SK-N-SH treated with all-trans-retinoic acid at 6 μM for 48 hours (cell line): ENCODE data around the gene PHKA2.

Experiments
- ATAC-seq: fragments of 200-7000 bp; cut with Tn5 transposase; 3 replicates; pipeline ENCODE4 v1.9.1; 2020; ENCODE audit warnings: mild to moderate bottlenecking, moderate library complexity
- ARNTL ChIP-seq: fragments of 450-650 bp; formaldehyde crosslinking; IDR thresholded peaks from 2 replicates; pipeline ENCODE4 v1.5.0; 2020; ENCODE audit warnings: low read depth, mild to moderate bottlenecking, moderate library complexity, borderline replicate concordance
- BACH2 ChIP-seq: fragments of 250-450 bp; sonication (Bioruptor Pico); IDR thresholded peaks from 2 replicates; pipeline ENCODE4 v1.9.0; 2021; ENCODE audit warnings: mild to moderate bottlenecking, borderline replicate concordance
- CREB5 ChIP-seq: fragments of 250-450 bp; sonication (Bioruptor Pico); IDR thresholded peaks from 2 replicates; pipeline ENCODE4 v1.5.1; 2020; ENCODE audit warnings: low read depth, mild to moderate bottlenecking, moderate library complexity
- CSDC2 ChIP-seq: fragments of 250-450 bp; sonication (Bioruptor Pico); IDR thresholded peaks from 2 replicates; pipeline ENCODE4 v1.5.0; 2020; ENCODE audit warnings: mild to moderate bottlenecking, moderate library complexity
- ESRRG ChIP-seq: fragments of 250-450 bp; sonication (Bioruptor Pico); IDR thresholded peaks from 2 replicates; pipeline ENCODE4 v1.6.1; 2021; ENCODE audit warnings: mild to moderate bottlenecking
- GLIS3 ChIP-seq: fragments of 250-450 bp; sonication (Bioruptor Pico); IDR thresholded peaks from 2 replicates; pipeline ENCODE4 v1.5.0; 2020; ENCODE audit warnings: mild to moderate bottlenecking, moderate library complexity
- ISL1 ChIP-seq: fragments of 250-450 bp; sonication (Bioruptor Pico); IDR thresholded peaks from 2 replicates; pipeline ENCODE4 v2.1.2; 2022; ENCODE audit warnings: mild to moderate bottlenecking, moderate library complexity
- OSR1 ChIP-seq: fragments of 250-450 bp; sonication (Bioruptor Pico); IDR thresholded peaks from 2 replicates; pipeline ENCODE4 v1.8.0; 2022; ENCODE audit warnings: moderate library complexity, mild to moderate bottlenecking, inconsistent platforms
- PPARA ChIP-seq: fragments of 250-450 bp; sonication (Bioruptor Pico); IDR thresholded peaks from 2 replicates; pipeline ENCODE4 v1.5.0; 2020; ENCODE audit warnings: mild to moderate bottlenecking, borderline replicate concordance
- RARB ChIP-seq: fragments of 250-450 bp; sonication (Bioruptor Pico); IDR thresholded peaks from 2 replicates; pipeline ENCODE4 v1.8.0; 2021; ENCODE audit warnings: mild to moderate bottlenecking, moderate library complexity
- SNAI2 ChIP-seq: fragments of 250-450 bp; sonication (Bioruptor Pico); IDR thresholded peaks from 2 replicates; pipeline ENCODE4 v1.5.0; 2020; ENCODE audit warnings: mild to moderate bottlenecking, moderate library complexity
- TCF4 ChIP-seq: fragments of 250-450 bp; sonication (Bioruptor Pico); IDR thresholded peaks from 2 replicates; pipeline ENCODE4 v1.8.0; 2021; ENCODE audit warnings: mild to moderate bottlenecking, moderate library complexity, borderline replicate concordance
- TOX ChIP-seq: fragments of 250-450 bp; sonication (Bioruptor Pico); IDR thresholded peaks from 2 replicates; pipeline ENCODE4 v1.8.0; 2021; ENCODE audit warnings: mild to moderate bottlenecking, moderate library complexity, borderline replicate concordance
- TSHZ2 ChIP-seq: fragments of 250-450 bp; sonication (Bioruptor Pico); IDR thresholded peaks from 2 replicates; pipeline ENCODE4 v1.5.0; 2020; ENCODE audit warnings: mild to moderate bottlenecking, moderate library complexity
- ZC3H10 ChIP-seq: fragments of 250-450 bp; sonication (Bioruptor Pico); IDR thresholded peaks from 2 replicates; pipeline ENCODE4 v1.5.1; 2021; ENCODE audit warnings: mild to moderate bottlenecking, moderate library complexity
- ZFP3 ChIP-seq: fragments of 250-450 bp; sonication (Bioruptor Pico); IDR thresholded peaks from 2 replicates; pipeline ENCODE4 v1.5.0; 2020; ENCODE audit warnings: mild to moderate bottlenecking, moderate library complexity
- ZFP30 ChIP-seq: fragments of 450-650 bp; formaldehyde crosslinking; IDR thresholded peaks from 2 replicates; pipeline ENCODE4 v1.5.0; 2022; ENCODE audit warnings: mild to moderate bottlenecking, moderate library complexity
- ZNF565 ChIP-seq: fragments of 450-650 bp; formaldehyde crosslinking; conservative IDR thresholded peaks from 2 replicates; pipeline ENCODE4 v1.5.0; 2020; ENCODE audit warnings: low read depth, mild to moderate bottlenecking, moderate library complexity
- ZNF70 ChIP-seq: fragments of 450-650 bp; formaldehyde crosslinking; IDR thresholded peaks from 2 replicates; pipeline ENCODE4 v1.5.0; 2020; ENCODE audit warnings: mild to moderate bottlenecking, moderate library complexity
- ZNF8 ChIP-seq: fragments of 450-650 bp; formaldehyde crosslinking; IDR thresholded peaks from 2 replicates; pipeline ENCODE4 v1.5.0; 2020; ENCODE audit warnings: mild to moderate bottlenecking, moderate library complexity
- TF ChIP-seq, protein P1 (sequence below): fragments of 250-450 bp; sonication (Bioruptor Pico); IDR thresholded peaks from 2 replicates; pipeline ENCODE4 v1.8.0; 2021; ENCODE audit warnings: low read depth, mild to moderate bottlenecking, moderate library complexity, borderline replicate concordance
- TF ChIP-seq, protein P2 (sequence below): fragments of 250-450 bp; sonication (Bioruptor Pico); IDR thresholded peaks from 2 replicates; pipeline ENCODE4 v1.8.0; 2020; ENCODE audit warnings: mild to moderate bottlenecking, moderate library complexity, borderline replicate concordance

The PHKA2 gene

GRCh38 chrX:18927558-18927957 is 56.4 kb downstream of the PHKA2 start:
- TF ChIP-seq TCF4 (no peak), GLIS3 (CRISPR knock-in tag) (no peak), TSHZ2 (CRISPR knock-in tag) (no peak), CREB5 (CRISPR knock-in tag) (no peak), CSDC2 (CRISPR knock-in tag) (no peak), RARB (CRISPR knock-in tag) (no peak), ZNF70 (CRISPR knock-in tag) (no peak), ZC3H10 (no peak), ISL1 (CRISPR knock-in tag) (no peak), ZNF565 (no peak), OSR1 (CRISPR knock-in tag) (no peak), ZFP30 (CRISPR knock-in tag) (no peak), ZFP3 (CRISPR knock-in tag) (no peak), BACH2 (CRISPR knock-in tag) (no peak)
- TF ChIP-seq, protein P1, sequence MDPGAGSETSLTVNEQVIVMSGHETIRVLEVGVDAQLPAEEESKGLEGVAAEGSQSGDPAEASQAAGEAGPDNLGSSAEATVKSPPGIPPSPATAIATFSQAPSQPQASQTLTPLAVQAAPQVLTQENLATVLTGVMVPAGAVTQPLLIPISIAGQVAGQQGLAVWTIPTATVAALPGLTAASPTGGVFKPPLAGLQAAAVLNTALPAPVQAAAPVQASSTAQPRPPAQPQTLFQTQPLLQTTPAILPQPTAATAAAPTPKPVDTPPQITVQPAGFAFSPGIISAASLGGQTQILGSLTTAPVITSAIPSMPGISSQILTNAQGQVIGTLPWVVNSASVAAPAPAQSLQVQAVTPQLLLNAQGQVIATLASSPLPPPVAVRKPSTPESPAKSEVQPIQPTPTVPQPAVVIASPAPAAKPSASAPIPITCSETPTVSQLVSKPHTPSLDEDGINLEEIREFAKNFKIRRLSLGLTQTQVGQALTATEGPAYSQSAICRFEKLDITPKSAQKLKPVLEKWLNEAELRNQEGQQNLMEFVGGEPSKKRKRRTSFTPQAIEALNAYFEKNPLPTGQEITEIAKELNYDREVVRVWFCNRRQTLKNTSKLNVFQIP (CRISPR knock-in tag), result no peak
- TF ChIP-seq, protein P2, sequence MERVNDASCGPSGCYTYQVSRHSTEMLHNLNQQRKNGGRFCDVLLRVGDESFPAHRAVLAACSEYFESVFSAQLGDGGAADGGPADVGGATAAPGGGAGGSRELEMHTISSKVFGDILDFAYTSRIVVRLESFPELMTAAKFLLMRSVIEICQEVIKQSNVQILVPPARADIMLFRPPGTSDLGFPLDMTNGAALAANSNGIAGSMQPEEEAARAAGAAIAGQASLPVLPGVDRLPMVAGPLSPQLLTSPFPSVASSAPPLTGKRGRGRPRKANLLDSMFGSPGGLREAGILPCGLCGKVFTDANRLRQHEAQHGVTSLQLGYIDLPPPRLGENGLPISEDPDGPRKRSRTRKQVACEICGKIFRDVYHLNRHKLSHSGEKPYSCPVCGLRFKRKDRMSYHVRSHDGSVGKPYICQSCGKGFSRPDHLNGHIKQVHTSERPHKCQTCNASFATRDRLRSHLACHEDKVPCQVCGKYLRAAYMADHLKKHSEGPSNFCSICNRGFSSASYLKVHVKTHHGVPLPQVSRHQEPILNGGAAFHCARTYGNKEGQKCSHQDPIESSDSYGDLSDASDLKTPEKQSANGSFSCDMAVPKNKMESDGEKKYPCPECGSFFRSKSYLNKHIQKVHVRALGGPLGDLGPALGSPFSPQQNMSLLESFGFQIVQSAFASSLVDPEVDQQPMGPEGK (CRISPR knock-in tag), result no peak
- ATAC-seq, result no peak

DNA sequence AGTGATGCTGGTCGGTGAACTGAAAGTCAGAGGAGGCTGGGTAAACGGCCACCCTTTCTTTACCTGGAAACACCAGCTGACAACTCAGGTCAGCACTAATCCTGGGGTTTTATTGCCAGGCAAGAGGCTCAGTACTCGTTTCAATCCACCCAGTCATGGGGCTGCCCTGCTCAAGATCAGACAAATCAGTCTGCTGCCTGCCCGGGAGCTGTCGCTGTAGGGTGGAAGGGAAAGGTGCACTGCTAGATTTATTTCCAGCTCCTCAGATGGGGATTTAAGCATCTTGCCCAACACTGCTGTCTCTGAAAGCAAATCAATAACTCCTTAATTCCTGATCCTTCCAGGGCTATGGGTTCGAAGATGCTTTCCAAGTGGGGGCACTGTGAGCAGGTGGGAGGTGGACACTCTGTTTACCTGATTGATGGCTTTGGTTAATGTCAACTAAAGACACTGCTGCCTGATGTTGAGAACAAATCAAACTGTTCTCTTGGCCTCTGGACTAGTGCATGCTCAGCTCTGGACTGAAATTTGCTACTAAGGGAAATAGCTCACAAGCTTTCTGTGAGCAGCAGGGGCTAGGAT is 59.3 kb downstream of the PHKA2 start:
- TF ChIP-seq ZNF8, result no peak
- no peak for TF ChIP-seq PPARA (CRISPR knock-in tag)
- no peak for TF ChIP-seq RARB (CRISPR knock-in tag)
- no peak for TF ChIP-seq CSDC2 (CRISPR knock-in tag)
- TF ChIP-seq TSHZ2 (CRISPR knock-in tag), result no peak
- TF ChIP-seq, protein P1 (CRISPR knock-in tag), result no peak
- TF ChIP-seq BACH2 (CRISPR knock-in tag), result no peak
- TF ChIP-seq SNAI2, result no peak
- TF ChIP-seq ESRRG (CRISPR knock-in tag), result no peak
- no peak for TF ChIP-seq ZNF70 (CRISPR knock-in tag)
- TF ChIP-seq ZNF565, result no peak
- no peak for TF ChIP-seq ZC3H10
- no peak for TF ChIP-seq OSR1 (CRISPR knock-in tag)
- no peak for TF ChIP-seq ARNTL
- no peak for TF ChIP-seq ZFP30 (CRISPR knock-in tag)
- no peak for TF ChIP-seq TOX (CRISPR knock-in tag)

More for the DNA sequence above, 59.3 kb downstream of the PHKA2 start:
- ATAC-seq, result no peak
